ENCODE measurements around the gene ZNF493. TPM values are rescaled to one million over a fixed set of nuclear protein-coding genes. Genes with fewer than 3 reads are reported as not detected.

The ZNF493 gene
- total RNA-seq, 1 donor from 2014 or later = 16.2 TPM

- H3K9me3 Mint-ChIP-seq (ENCODE audit: unreplicated experiment) = peaks cover 38% of the 10 kb centered on the region
- H3K27ac Mint-ChIP-seq (ENCODE audit: unreplicated experiment) = no peak overlapping the region
- TF ChIP-seq CTCF (IDR thresholded peaks at IDR 0.05; ENCODE audit: unreplicated experiment) = no peak
- peaks cover 66% of the 10 kb centered on the region for H3K36me3 Mint-ChIP-seq (ENCODE audit: low read depth, unreplicated experiment)
- DNase-seq (ENCODE audit: low spot score) = no peak
- no peaks in the 10 kb centered on the region for H3K4me1 Mint-ChIP-seq (ENCODE audit: unreplicated experiment)
- H3K27me3 Mint-ChIP-seq (ENCODE audit: unreplicated experiment) = peaks cover 6% of the 10 kb centered on the region
- peak overlapping the region; percentile 42 for H3K4me3 Mint-ChIP-seq (ENCODE audit: unreplicated experiment)
Measured at GRCh38 chr19:21422244-21422643, 25.3 kb downstream of the ZNF493 start.

GRCh38 chr19:21423057-21424041 is 26.4 kb downstream of the ZNF493 start:
- H3K4me3 Mint-ChIP-seq (ENCODE audit: unreplicated experiment) = peak overlapping the region; percentile 65
- TF ChIP-seq CTCF (IDR thresholded peaks at IDR 0.05; ENCODE audit: unreplicated experiment) = no peak
- DNase-seq (ENCODE audit: low spot score) = no peak
- H3K4me1 Mint-ChIP-seq (ENCODE audit: unreplicated experiment) = no peaks in the 10 kb centered on the region
- H3K27ac Mint-ChIP-seq (ENCODE audit: unreplicated experiment) = no peak overlapping the region
- peaks cover 3% of the 10 kb centered on the region for H3K27me3 Mint-ChIP-seq (ENCODE audit: unreplicated experiment)
- peaks cover 55% of the 10 kb centered on the region for H3K36me3 Mint-ChIP-seq (ENCODE audit: low read depth, unreplicated experiment)
- peaks cover 38% of the 10 kb centered on the region for H3K9me3 Mint-ChIP-seq (ENCODE audit: unreplicated experiment)

- peaks cover 2% of the 10 kb centered on the region for H3K27me3 Mint-ChIP-seq (ENCODE audit: unreplicated experiment)
- peaks cover 4% of the 10 kb centered on the region for H3K9me3 Mint-ChIP-seq (ENCODE audit: unreplicated experiment)
- no peaks in the 10 kb centered on the region for H3K4me1 Mint-ChIP-seq (ENCODE audit: unreplicated experiment)
Measured at GRCh38 chr19:21430675-21431074, 33.7 kb downstream of the ZNF493 start.

GRCh38 chr19:21432590-21432989 is 35.7 kb downstream of the ZNF493 start:
- no peaks in the 10 kb centered on the region for H3K4me1 Mint-ChIP-seq (ENCODE audit: unreplicated experiment)
- peaks cover 6% of the 10 kb centered on the region for H3K36me3 Mint-ChIP-seq (ENCODE audit: low read depth, unreplicated experiment)
- peaks cover 10% of the 10 kb centered on the region for H3K9me3 Mint-ChIP-seq (ENCODE audit: unreplicated experiment)
- H3K27me3 Mint-ChIP-seq (ENCODE audit: unreplicated experiment) = peaks cover 2% of the 10 kb centered on the region
- no peak for TF ChIP-seq CTCF (IDR thresholded peaks at IDR 0.05; ENCODE audit: unreplicated experiment)
- no peak for DNase-seq (ENCODE audit: low spot score)
- no peak overlapping the region for H3K4me3 Mint-ChIP-seq (ENCODE audit: unreplicated experiment)
- H3K27ac Mint-ChIP-seq (ENCODE audit: unreplicated experiment) = no peak overlapping the region

More at GRCh38 chr19:21430675-21431074, 33.7 kb downstream of the ZNF493 start:
- DNase-seq (ENCODE audit: low spot score) = no peak
- no peak overlapping the region for H3K4me3 Mint-ChIP-seq (ENCODE audit: unreplicated experiment)
- TF ChIP-seq CTCF (IDR thresholded peaks at IDR 0.05; ENCODE audit: unreplicated experiment) = no peak
- peaks cover 4% of the 10 kb centered on the region for H3K36me3 Mint-ChIP-seq (ENCODE audit: low read depth, unreplicated experiment)
- no peak overlapping the region for H3K27ac Mint-ChIP-seq (ENCODE audit: unreplicated experiment)

GRCh38 chr19:21434516-21434915 is 37.6 kb downstream of the ZNF493 start:
- H3K9me3 Mint-ChIP-seq (ENCODE audit: unreplicated experiment) = peaks cover 20% of the 10 kb centered on the region
- H3K4me3 Mint-ChIP-seq (ENCODE audit: unreplicated experiment) = no peak overlapping the region
- peaks cover 15% of the 10 kb centered on the region for H3K36me3 Mint-ChIP-seq (ENCODE audit: low read depth, unreplicated experiment)
- peaks cover 3% of the 10 kb centered on the region for H3K27me3 Mint-ChIP-seq (ENCODE audit: unreplicated experiment)
- H3K4me1 Mint-ChIP-seq (ENCODE audit: unreplicated experiment) = no peaks in the 10 kb centered on the region
- TF ChIP-seq CTCF (IDR thresholded peaks at IDR 0.05; ENCODE audit: unreplicated experiment) = no peak
- no peak for DNase-seq (ENCODE audit: low spot score)
- no peak overlapping the region for H3K27ac Mint-ChIP-seq (ENCODE audit: unreplicated experiment)

All from endothelial cell (in vitro differentiated cells).